Left lung (tissue), 10 donors: ENCODE results near the gene AKR1C2. TPM values are rescaled to one million over a fixed set of nuclear protein-coding genes. Genes with fewer than 3 reads are reported as not detected.
A peak's percentile ranks its signal among the peaks of the same experiment; 100 is the strongest.
"Not testable (repeated sequence)": the region's sequence is repeated elsewhere in the genome, so short reads cannot be mapped to it uniquely, and the experiment has no call there.

Experiments used
- ATAC-seq: fragments of 200-7000 bp; cut with Tn5 transposase; one replicate; pipeline ENCODE4 v1.9.1; 2020; ENCODE audit warnings: moderate library complexity
- DNase-seq, 4 donors: peaks; one replicate each; pipeline ENCODE4 v3.0.0-alpha.2; 2013 to 2020
- H3K27ac ChIP-seq, 2 donors: fragments of 200-600 bp; sonication (generic) in 1 of 2; one replicate each; pipeline versions ENCODE4 v1.5.0 to v1.8.0; 2020 to 2021
- H3K27me3 ChIP-seq, 2 donors: fragments of 200-600 bp; sonication (generic) in 1 of 2; one replicate each; pipeline versions ENCODE4 v1.5.0 to v1.8.0; 2020 to 2021
- H3K36me3 ChIP-seq, 2 donors: fragments of 200-600 bp; sonication (generic) in 1 of 2; one replicate each; pipeline versions ENCODE4 v1.5.0 to v1.8.0; 2020 to 2021
- H3K4me1 ChIP-seq, 2 donors: fragments of 200-600 bp; one replicate each; pipeline ENCODE4 v1.8.0; 2021
- H3K4me3 ChIP-seq, 2 donors: fragments of 200-600 bp; sonication (generic) in 1 of 2; one replicate each; pipeline versions ENCODE4 v1.5.0 to v1.8.0; 2020 to 2021; ENCODE audit warnings: mild to moderate bottlenecking in 1 of 2
- H3K9me3 ChIP-seq, 2 donors: fragments of 200-600 bp; sonication (generic) in 1 of 2; one replicate each; pipeline versions ENCODE4 v1.5.0 to v1.8.0; 2020 to 2021
- CTCF ChIP-seq, 2 donors: fragments of 200-600 bp; sonication (generic) in 1 of 2; IDR thresholded peaks; one replicate each; pipeline versions ENCODE4 v1.5.0 to v1.8.0; 2021; ENCODE audit warnings: antibody characterized with exemption in 2 of 2
- intact Hi-C, 2 donors: fragments of 100-400 bp; cut with DNase I; formaldehyde crosslinking; loops; one replicate each; pipeline versions ENCODE4 v1.11.2 to v1.14.2; 2022
- polyA plus RNA-seq, 6 donors: library from polyadenylated mRNA; unstranded; fragments of 120-200 nt; gene quantifications; one replicate each; pipeline ENCODE4 v1.2.1, GENCODE V29; 2013; ENCODE audit not compliant: insufficient read length in 6 of 6
- total RNA-seq, 2 donors: library from RNA; stranded (reverse); fragmentation: NEBNext Ultra II Directional; extraction: Animal tissue kit (Norgen Biotek cat#: 25700); gene quantifications; one replicate each; pipeline ENCODE4 v1.2.1, GENCODE V29; 2021
- donor health status: DM: no; HTN: yes; CAD: no.
- donor health status: DM: no; HTN: no; CAD: no.

Gene AKR1C2
- total and polyA plus RNA-seq, 8 donors, result 3.1 to 65.3 (median 8.0) TPM

- H3K36me3 ChIP-seq, H3K27me3 ChIP-seq, H3K27ac ChIP-seq, H3K4me1 ChIP-seq, H3K4me3 ChIP-seq, DNase-seq, intact Hi-C loops, H3K9me3 ChIP-seq, ATAC-seq: not testable (repeated sequence)
These were observed 41.3 kb downstream of the AKR1C2 start for GRCh38 chr10:4962308-4962707.

- H3K4me3 ChIP-seq, DNase-seq, H3K4me1 ChIP-seq, intact Hi-C loops, H3K9me3 ChIP-seq, H3K27me3 ChIP-seq, H3K36me3 ChIP-seq, H3K27ac ChIP-seq, ATAC-seq: not testable (repeated sequence)
These were observed 42.1 kb downstream of the AKR1C2 start for GRCh38 chr10:4961558-4961957.

GRCh38 chr10:4956955-4957645, 46.6 kb downstream of the AKR1C2 start:
- H3K4me3 ChIP-seq, H3K4me1 ChIP-seq, DNase-seq, intact Hi-C loops, H3K9me3 ChIP-seq, H3K27ac ChIP-seq, H3K36me3 ChIP-seq, H3K27me3 ChIP-seq: not testable (repeated sequence)
- peak; percentile 76 for ATAC-seq

DNA sequence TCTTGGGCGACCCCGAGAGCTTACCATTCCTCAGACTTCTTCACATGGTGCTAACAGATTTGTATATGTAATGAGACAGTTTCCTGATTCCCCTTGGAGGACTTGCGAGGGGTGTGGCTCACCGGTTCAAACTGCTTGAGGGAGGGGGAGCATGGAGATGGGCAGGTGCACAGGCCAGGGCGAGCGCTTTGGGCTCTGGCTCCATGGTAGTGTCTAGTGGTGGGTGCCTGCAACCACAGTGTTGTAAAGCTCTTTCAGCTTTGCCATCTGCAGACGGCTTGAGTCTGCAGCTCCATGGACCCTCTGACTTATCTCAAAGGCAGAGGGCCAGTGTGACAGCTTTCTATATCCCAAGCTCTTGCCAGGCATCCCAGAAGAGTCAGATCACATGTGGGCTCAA, 47.6 kb downstream of the AKR1C2 start:
- intact Hi-C loops, H3K4me3 ChIP-seq: not testable (repeated sequence)

DNA sequence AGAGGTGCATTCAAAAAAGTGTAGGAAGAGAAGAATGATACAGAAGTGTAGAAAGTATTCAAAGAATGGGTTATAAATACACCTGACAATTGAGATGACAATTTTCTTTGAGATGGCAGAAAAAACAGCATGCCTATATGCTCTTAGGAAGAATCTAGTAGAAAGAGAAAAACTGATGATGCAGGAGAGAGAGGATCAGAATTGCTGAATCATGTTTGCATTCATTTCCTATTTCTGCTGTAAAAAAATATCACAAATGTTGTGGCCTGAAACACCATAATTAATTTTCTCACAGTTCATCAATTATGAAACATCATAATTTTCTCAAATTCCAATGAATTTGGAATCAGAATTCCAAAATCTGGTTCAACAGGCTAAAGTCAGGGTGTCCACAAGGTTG, 50.3 kb downstream of the AKR1C2 start:
- Histone ChIP-seq H3K4me3 (no peak overlapping the region), H3K27ac (no peak overlapping the region), H3K27me3 (no peaks in the 10 kb centered on the region), H3K36me3 (no peaks in the 10 kb centered on the region), H3K9me3 (no peaks in the 10 kb centered on the region), H3K4me1 (peaks cover 0 to 5% of the 10 kb centered on the region in 2 donors)
- ATAC-seq (no peak), DNase-seq (no peak)
- intact Hi-C loops, result no loop called here
- no peak for TF ChIP-seq CTCF (IDR thresholded peaks at IDR 0.05)

More for the DNA sequence above, 47.6 kb downstream of the AKR1C2 start:
- H3K36me3 ChIP-seq, H3K4me1 ChIP-seq, ATAC-seq, DNase-seq, H3K27ac ChIP-seq, H3K9me3 ChIP-seq, H3K27me3 ChIP-seq: not testable (repeated sequence)

DNA sequence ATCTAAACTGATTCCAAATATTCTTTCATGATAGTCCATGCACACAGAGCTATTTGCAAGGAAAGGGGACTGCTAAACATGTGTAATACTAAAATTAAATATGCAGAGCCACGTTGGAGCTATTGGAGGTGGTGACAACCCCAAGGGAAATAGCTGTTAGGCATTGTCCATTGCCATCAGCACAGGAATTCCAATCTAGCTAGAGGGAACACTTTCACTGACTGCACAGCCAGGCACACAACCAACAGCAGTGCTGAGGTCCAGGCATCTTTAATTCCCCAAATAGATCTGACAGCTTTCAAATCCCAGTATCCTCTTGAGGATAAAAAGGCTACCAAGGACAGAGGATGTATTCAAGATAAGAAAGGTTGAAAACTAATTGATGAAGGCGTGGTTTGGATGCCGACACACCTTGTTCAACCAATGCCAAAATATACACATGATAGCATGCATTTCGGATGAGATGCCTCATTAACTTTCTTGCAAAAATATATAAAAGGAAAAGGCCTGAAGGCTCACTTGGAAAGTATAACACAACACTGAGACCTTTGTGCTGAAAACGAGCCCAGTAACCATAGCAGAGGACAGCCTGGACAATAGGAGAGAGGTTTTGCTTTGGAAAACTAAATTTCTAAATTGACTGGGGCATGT, 52.0 kb downstream of the AKR1C2 start:
- DNase-seq, H3K27ac ChIP-seq, intact Hi-C loops, H3K9me3 ChIP-seq, H3K27me3 ChIP-seq, ATAC-seq, H3K36me3 ChIP-seq, H3K4me3 ChIP-seq: not testable (repeated sequence)
- H3K4me1 ChIP-seq, result peaks cover 0 to 14% of the 10 kb centered on the region in 2 donors

DNA sequence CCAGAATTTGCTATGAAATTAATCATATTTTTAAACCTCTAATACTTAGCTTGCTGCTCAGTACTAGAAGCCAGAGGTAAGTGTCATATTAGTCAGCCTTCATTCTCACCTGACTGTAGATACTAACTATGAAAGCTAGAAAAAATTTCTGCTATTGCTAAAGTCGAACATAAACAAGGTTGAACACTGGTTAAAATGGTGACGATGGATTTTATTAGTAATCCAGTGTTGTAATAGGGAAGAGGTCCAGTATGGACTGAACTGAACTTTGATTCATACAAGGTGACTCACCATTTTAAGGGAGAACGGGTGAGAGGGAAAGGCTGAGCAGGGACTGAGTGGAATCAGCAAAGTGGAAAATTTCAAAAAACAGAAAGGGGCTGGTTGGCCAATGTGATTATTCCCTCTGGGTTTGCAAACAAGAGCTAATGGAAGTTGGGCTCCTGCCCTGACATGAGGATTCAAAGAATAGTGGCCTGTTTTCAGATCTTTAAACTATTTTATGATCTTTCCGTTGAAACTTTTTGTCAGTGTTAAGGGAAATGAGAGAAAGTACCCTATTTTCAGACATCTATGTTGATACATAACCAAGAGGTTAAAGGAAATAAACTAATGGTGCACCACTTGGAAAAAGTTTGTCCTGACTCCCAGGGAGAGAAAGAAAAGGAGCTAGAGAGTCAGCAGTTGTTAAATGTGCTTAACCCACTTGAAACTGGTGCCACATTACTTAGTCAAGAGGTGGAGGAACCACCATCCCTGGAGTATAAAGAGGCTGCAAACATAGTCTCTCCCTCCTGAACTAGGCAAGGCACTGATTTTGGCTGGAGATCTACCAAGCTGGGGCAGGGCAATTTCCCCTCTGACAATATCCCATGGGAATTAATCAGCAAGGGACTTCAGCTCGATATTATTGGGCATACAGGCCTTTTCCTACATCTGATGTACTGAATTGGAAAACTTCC, 55.7 kb downstream of the AKR1C2 start:
- H3K4me3 ChIP-seq, result no peak overlapping the region
- H3K36me3 ChIP-seq, result no peaks in the 10 kb centered on the region
- no peaks in the 10 kb centered on the region for H3K27me3 ChIP-seq
- no peak for DNase-seq
- peak; percentile 78 for ATAC-seq
- H3K9me3 ChIP-seq, result no peaks in the 10 kb centered on the region
- H3K4me1 ChIP-seq, result peaks cover 3 to 16% of the 10 kb centered on the region in 2 donors
- TF ChIP-seq CTCF (IDR thresholded peaks at IDR 0.05), result no peak
- intact Hi-C loops, result no loop called here
- H3K27ac ChIP-seq, result peak overlapping the region; percentile 78 to 80
